AG20443 (cell line): ENCODE data around the gene ZBED4.
"Not testable (repeated sequence)": the region's sequence is repeated elsewhere in the genome, so short reads cannot be mapped to it uniquely, and the experiment has no call there.

Experiments
- DNase-seq: peaks from one replicate; pipeline ENCODE4 v3.0.0; 2012; ENCODE audit warnings: low spot score, mixed read lengths

The ZBED4 gene

GRCh38 chr22:49827271-49827852 lies 26.3 kb upstream of the ZBED4 start:
- DNase-seq, result peak; percentile 70

- peak; percentile 90 for DNase-seq
Observed at GRCh38 chr22:49827853-49828598, 25.6 kb upstream of the ZBED4 start, which contains the start of gene BRD1. Gene BRD1 (minus strand): TSS chr22:49827873. CDS start chr22:49824317, 3,556 bp downstream.

GRCh38 chr22:49828599-49828965 lies 25.1 kb upstream of the ZBED4 start:
- no peak for DNase-seq

GRCh38 chr22:49829044-49829853 lies 24.4 kb upstream of the ZBED4 start:
- DNase-seq, result no peak

- no peak for DNase-seq
Observed at GRCh38 chr22:49833340-49834007, 20.2 kb upstream of the ZBED4 start.

- DNase-seq, result no peak
Observed at GRCh38 chr22:49838771-49839717, 14.6 kb upstream of the ZBED4 start.

GRCh38 chr22:49845241-49845640 lies 8.4 kb upstream of the ZBED4 start:
- DNase-seq, result no peak

- no peak for DNase-seq
Observed at GRCh38 chr22:49845666-49846459, 7.8 kb upstream of the ZBED4 start.

GRCh38 chr22:49847751-49848689 lies 5.6 kb upstream of the ZBED4 start:
- peak; percentile 33 for DNase-seq

GRCh38 chr22:49848690-49849160 lies 4.9 kb upstream of the ZBED4 start:
- DNase-seq, result peak; percentile 37

GRCh38 chr22:49849161-49850020 lies 4.3 kb upstream of the ZBED4 start:
- no peak for DNase-seq

- no peak for DNase-seq
Observed at GRCh38 chr22:49850021-49850911, 3.4 kb upstream of the ZBED4 start.

- no peak for DNase-seq
Observed at GRCh38 chr22:49850959-49851802, 2.5 kb upstream of the ZBED4 start.

GRCh38 chr22:49852568-49852897 lies 1.1 kb upstream of the ZBED4 start:
- not testable (repeated sequence) for DNase-seq

GRCh38 chr22:49853981-49854831 lies 562 bp downstream of the ZBED4 start:
- DNase-seq, result peak; percentile 48
